CD4-positive, alpha-beta T cell (primary cell): ENCODE data around the gene RMRP. TPM values are rescaled to one million over a fixed set of nuclear protein-coding genes. Genes with fewer than 3 reads are reported as not detected.
A peak's percentile ranks its signal among the peaks of the same experiment; 100 is the strongest.

Experiments
- ATAC-seq: fragments of 200-7000 bp; cut with Tn5 transposase; one replicate; pipeline ENCODE4 v1.10.0; 2022; ENCODE audit warnings: mild to moderate bottlenecking; ENCODE audit not compliant: poor library complexity
- CTCF ChIA-PET: fragments of 350-600 bp; sonication (Branson Sonifier 250); formaldehyde crosslinking; loops from one replicate; lab custom pipeline; 2021; ENCODE audit warnings: antibody characterized with exemption, inconsistent platforms; lab: Charles Lee
- POLR2A ChIA-PET: fragments of 350-600 bp; sonication (Branson Sonifier 250); formaldehyde crosslinking; loops from one replicate; lab custom pipeline; 2021; ENCODE audit warnings: antibody characterized with exemption, inconsistent platforms; lab: Charles Lee
- DNase-seq, 14 experiments: peaks; one replicate each; pipeline ENCODE4 v3.0.0-alpha.2; 2013 to 2020; ENCODE audit warnings: mixed read lengths in 2 of 14
- H3K27ac ChIP-seq, 2 donors: one replicate each; pipeline versions ENCODE4 v1.5.1 to v1.7.0; 2013; ENCODE audit warnings: low read length in 2 of 2, low read depth in 1 of 2, mild to moderate bottlenecking in 1 of 2
- H3K27me3 ChIP-seq, 2 experiments: 1 replicate in 1 of 2; 2 replicates in 1 of 2; pipeline versions ENCODE4 v1.6.1 to v1.7.0; 2013; ENCODE audit warnings: low read length in 2 of 2, control low read depth in 1 of 2, mild to moderate bottlenecking in 1 of 2, moderate library complexity in 1 of 2; ENCODE audit not compliant: insufficient read depth in 2 of 2, control insufficient read depth in 1 of 2
- H3K36me3 ChIP-seq: one replicate; pipeline ENCODE4 v1.6.1; 2013; ENCODE audit warnings: low read length, control low read depth; ENCODE audit not compliant: insufficient read depth
- H3K4me1 ChIP-seq: one replicate; pipeline ENCODE4 v1.6.1; 2013; ENCODE audit warnings: low read length, control low read depth; ENCODE audit not compliant: insufficient read depth
- H3K4me3 ChIP-seq: one replicate; pipeline ENCODE4 v1.5.1; 2013; ENCODE audit warnings: mild to moderate bottlenecking, low read length, moderate library complexity
- H3K9me3 ChIP-seq, 2 experiments: 1 replicate in 1 of 2; 2 replicates in 1 of 2; pipeline versions ENCODE4 v1.6.1 to v1.7.0; 2013; ENCODE audit warnings: low read length in 2 of 2, mild to moderate bottlenecking in 2 of 2, control low read depth in 1 of 2, moderate library complexity in 1 of 2; ENCODE audit not compliant: control insufficient read depth in 1 of 2, insufficient read depth in 1 of 2
- H3K27ac Mint-ChIP-seq: one replicate; pipeline ENCODE4 v1.8.0; 2020; ENCODE audit warnings: mixed read lengths
- H3K27me3 Mint-ChIP-seq: one replicate; pipeline ENCODE4 v1.8.0; 2021; ENCODE audit warnings: mixed read lengths
- H3K36me3 Mint-ChIP-seq: one replicate; pipeline ENCODE4 v1.8.0; 2021; ENCODE audit warnings: low read depth, mixed read lengths
- H3K4me1 Mint-ChIP-seq: one replicate; pipeline ENCODE4 v1.8.0; 2021; ENCODE audit warnings: low read depth, mixed read lengths
- H3K4me3 Mint-ChIP-seq: one replicate; pipeline ENCODE4 v1.8.0; 2020; ENCODE audit warnings: mild to moderate bottlenecking, mixed read lengths
- H3K9me3 Mint-ChIP-seq: one replicate; pipeline ENCODE4 v1.8.0; 2020; ENCODE audit warnings: mixed read lengths
- CTCF ChIP-seq: fragments of 200-600 bp; IDR thresholded peaks from one replicate; pipeline ENCODE4 v1.8.0; 2022; ENCODE audit warnings: antibody characterized with exemption, mild to moderate bottlenecking
- intact Hi-C, 2 experiments: fragments of 100-400 bp; cut with DNase I in 1 of 2; cut with micrococcal nuclease in 1 of 2; formaldehyde crosslinking; loops; one replicate each; pipeline versions ENCODE4 v1.15.1 to v1.9.0; 2023 to 2025; cut with DNase I, micrococcal nuclease
- total RNA-seq, 174 experiments: library from RNA in 2 of 174; stranded (reverse) in 2 of 174; gene quantifications; one replicate each; pipeline ENCODE4 v1.2.3 and lab custom pipeline; 2021 to 2026

The RMRP gene
- total RNA-seq, 2 experiments from 2014 or later: 14,857 to 24,615 TPM

GRCh38 chr9:35658968-35659220 is 1.1 kb upstream of the RMRP start:
- no peak for ATAC-seq

GRCh38 chr9:35658137-35658967 is 533 bp upstream of the RMRP start, which contains the start of gene CCDC107:
Gene CCDC107, plus strand, starts transcription at chr9:35658292. Its CDS starts 88 bp downstream, at chr9:35658380.
- CTCF ChIA-PET: interaction anchor here (0.7 to 6.2 kb wide), 23 partner anchors 11 to 759 kb away, joined by 3 to 94 read pairs (median 5); partner anchors contain the start of genes CD72, CREB3, GBA2 and RGP1
- H3K27me3 ChIP-seq: no peaks in the 10 kb centered on the region
- Mint-ChIP-seq H3K9me3 (peaks cover 3% of the 10 kb centered on the region), H3K27me3 (peaks cover 8% of the 10 kb centered on the region), H3K36me3 (peaks cover 51% of the 10 kb centered on the region), H3K4me3 (peak within 1 kb of the TSS; percentile 96), H3K27ac (peak within 1 kb of the TSS; percentile 100), H3K4me1 (peaks cover 76% of the 10 kb centered on the region)
- peak; percentile 94 for TF ChIP-seq CTCF
- peaks cover 0 to 4% of the 10 kb centered on the region in 2 experiments for H3K9me3 ChIP-seq
- ATAC-seq (peak; percentile 65), DNase-seq (peak; percentile 70 to 92 (median 80))
- peak within 1 kb of the TSS; percentile 88 for H3K4me3 ChIP-seq
- peak within 1 kb of the TSS; percentile 99 to 100 for H3K27ac ChIP-seq
- intact Hi-C loops: loop anchor here (1.0 to 5.0 kb wide), 7 partner anchors 11 to 224 kb away; partner anchors contain the start of genes CD72 (in 2 of the 2), FAM221B (in 1 of the 2), TESK1 (in 1 of the 2) and TMEM8B (in 1 of the 2)
- peaks cover 80% of the 10 kb centered on the region for H3K4me1 ChIP-seq
- H3K36me3 ChIP-seq: peaks cover 16% of the 10 kb centered on the region
- POLR2A ChIA-PET: interaction anchor here (0.6 to 5.1 kb wide), 24 partner anchors 11 to 587 kb away, joined by 3 to 175 read pairs (median 4); partner anchors contain the start of genes CREB3, GBA2, HINT2 and RGP1

More at GRCh38 chr9:35658968-35659220, 1.1 kb upstream of the RMRP start:
- Histone ChIP-seq H3K27ac (peak overlapping the region; percentile 99 to 100), H3K9me3 (peaks cover 0 to 4% of the 10 kb centered on the region in 2 experiments), H3K27me3 (no peaks in the 10 kb centered on the region), H3K4me3 (peak overlapping the region; percentile 88), H3K4me1 (peaks cover 81% of the 10 kb centered on the region), H3K36me3 (peaks cover 16% of the 10 kb centered on the region)
- peak overlapping the region; percentile 92 for H3K4me3 Mint-ChIP-seq
- H3K9me3 Mint-ChIP-seq: peaks cover 3% of the 10 kb centered on the region
- DNase-seq: no peak
- POLR2A ChIA-PET: interaction anchor here (1.0 to 5.1 kb wide), 13 partner anchors 11 to 156 kb away, joined by 3 to 175 read pairs (median 12); partner anchors contain the start of genes CREB3, GBA2, HINT2 and RGP1
- CTCF ChIA-PET: interaction anchor here (1.4 to 6.2 kb wide), 13 partner anchors 11 to 129 kb away, joined by 3 to 94 read pairs (median 8); partner anchors contain the start of genes CD72, CREB3, GBA2 and RGP1
- peaks cover 81% of the 10 kb centered on the region for H3K4me1 Mint-ChIP-seq
- H3K27me3 Mint-ChIP-seq: peaks cover 8% of the 10 kb centered on the region
- H3K36me3 Mint-ChIP-seq: peaks cover 51% of the 10 kb centered on the region
- intact Hi-C loops: loop anchor here (1.0 to 5.0 kb wide), 7 partner anchors 12 to 223 kb away; partner anchors contain the start of genes CD72 (in 2 of the 2), FAM221B (in 1 of the 2), TESK1 (in 1 of the 2) and TMEM8B (in 1 of the 2)
- H3K27ac Mint-ChIP-seq: peak overlapping the region; percentile 100
- TF ChIP-seq CTCF: no peak
